ENCODE measurements around the gene NAV2.
"Not testable (repeated sequence)": the region's sequence is repeated elsewhere in the genome, so short reads cannot be mapped to it uniquely, and the experiment has no call there.

The NAV2 gene

DNA sequence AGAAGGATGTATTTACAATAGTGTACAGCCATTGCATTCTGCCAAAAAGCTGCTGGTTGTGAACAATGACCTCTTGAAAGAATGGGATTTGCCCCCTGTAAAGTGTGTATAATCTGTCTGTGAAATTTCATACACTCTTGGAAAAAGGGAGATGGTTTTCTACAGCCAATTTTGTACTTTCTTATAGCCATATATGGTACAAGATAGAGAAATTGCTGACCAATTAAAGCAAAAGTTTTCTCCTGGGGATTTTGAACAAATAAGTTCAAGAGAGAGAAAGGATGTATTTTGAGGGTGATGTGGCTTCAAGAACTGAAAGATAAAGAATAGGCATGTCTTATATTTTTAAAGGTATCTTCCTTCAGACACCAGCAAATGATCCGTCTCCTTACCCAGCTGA lies 211.0 kb downstream of the NAV2 start:
- TF ChIP-seq MAX (IDR thresholded peaks at IDR 0.05; ENCODE audit: low read depth, low read length): no peak
- TF ChIP-seq POLR2A (IDR thresholded peaks at IDR 0.05; ENCODE audit: extremely low read depth, insufficient read length): no peak
- no peak for TF ChIP-seq MYC (IDR thresholded peaks at IDR 0.05; ENCODE audit: low read depth, low read length)
- no peak for TF ChIP-seq CTCF (IDR thresholded peaks at IDR 0.05; ENCODE audit: low read depth, low read length)
- DNase-seq (ENCODE audit: low read depth): no peak
- H3K4me3 ChIP-seq (ENCODE audit: low read depth, low read length): no peak overlapping the region

DNA sequence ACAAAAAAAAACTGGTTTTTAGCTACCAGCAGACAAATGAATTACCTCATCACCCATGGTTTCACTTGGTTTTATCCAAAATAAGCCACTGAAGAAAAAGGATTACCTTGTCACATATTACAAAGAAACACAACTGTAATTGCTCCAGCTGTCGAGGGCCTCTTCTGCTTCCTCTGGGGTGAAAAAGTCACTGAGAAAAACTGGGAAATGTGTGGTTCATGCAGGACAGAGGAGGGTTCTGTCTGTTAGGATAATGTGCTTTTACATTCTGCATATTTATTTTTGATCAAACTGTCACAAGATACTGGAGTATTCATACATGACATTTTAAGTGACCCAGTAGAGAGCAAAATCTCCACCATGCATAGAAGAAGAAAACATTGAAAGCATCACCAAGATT lies 211.7 kb downstream of the NAV2 start:
- H3K4me3 ChIP-seq (ENCODE audit: low read depth, low read length): no peak overlapping the region
- DNase-seq (ENCODE audit: low read depth): no peak
- no peak for TF ChIP-seq CTCF (IDR thresholded peaks at IDR 0.05; ENCODE audit: low read depth, low read length)
- no peak for TF ChIP-seq MYC (IDR thresholded peaks at IDR 0.05; ENCODE audit: low read depth, low read length)
- no peak for TF ChIP-seq MAX (IDR thresholded peaks at IDR 0.05; ENCODE audit: low read depth, low read length)
- TF ChIP-seq POLR2A (IDR thresholded peaks at IDR 0.05; ENCODE audit: extremely low read depth, insufficient read length): no peak

- H3K4me3 ChIP-seq (ENCODE audit: low read depth, low read length): no peak overlapping the region
- DNase-seq (ENCODE audit: low read depth): no peak
- TF ChIP-seq POLR2A (IDR thresholded peaks at IDR 0.05; ENCODE audit: extremely low read depth, insufficient read length) (no peak), MYC (IDR thresholded peaks at IDR 0.05; ENCODE audit: low read depth, low read length) (no peak), CTCF (IDR thresholded peaks at IDR 0.05; ENCODE audit: low read depth, low read length) (no peak)
Measured at GRCh38 chr11:19924716-19925115, 212.1 kb downstream of the NAV2 start.

DNA sequence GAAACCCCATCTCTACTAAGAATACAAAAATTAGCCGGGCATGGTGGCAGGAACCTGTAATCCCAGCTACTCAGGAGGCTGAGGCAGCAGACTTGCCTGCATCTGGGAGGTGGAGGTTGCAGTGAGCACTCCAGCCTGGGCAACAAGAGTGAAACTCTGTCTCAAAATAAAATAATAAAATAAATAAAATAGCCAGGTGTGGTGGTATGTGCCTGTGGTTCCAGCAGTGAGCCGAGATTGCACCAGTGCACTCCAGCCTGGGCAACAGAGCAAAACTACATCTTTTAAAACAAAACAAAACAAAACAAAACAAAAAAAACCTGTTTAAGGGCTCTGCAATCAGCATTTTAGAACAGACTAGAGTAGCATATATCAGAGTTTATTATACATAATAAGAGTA lies 214.8 kb downstream of the NAV2 start:
- not testable (repeated sequence) for H3K4me3 ChIP-seq (ENCODE audit: low read depth, low read length); DNase-seq (ENCODE audit: low read depth)

DNA sequence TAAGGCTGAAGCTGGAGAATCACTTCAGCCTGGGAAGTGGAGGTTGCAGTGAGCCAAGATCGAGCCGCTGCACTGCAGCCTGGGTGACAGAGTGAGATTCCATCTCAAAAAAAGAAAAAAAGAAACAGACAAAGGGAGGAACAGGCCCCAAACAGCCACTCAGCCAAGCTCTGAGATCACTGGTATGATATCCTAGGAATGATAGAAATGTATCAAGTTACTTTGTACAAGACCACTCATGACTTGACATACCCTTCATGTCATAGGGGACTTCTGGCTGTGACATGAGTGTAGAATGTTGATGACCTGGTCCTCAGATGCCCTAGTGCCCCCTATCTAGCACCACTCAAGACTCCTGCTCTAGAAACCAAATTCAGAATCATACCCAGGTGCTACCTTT lies 216.5 kb downstream of the NAV2 start:
- no peak overlapping the region for H3K4me3 ChIP-seq (ENCODE audit: low read depth, low read length)
- TF ChIP-seq POLR2A (IDR thresholded peaks at IDR 0.05; ENCODE audit: extremely low read depth, insufficient read length) (no peak), MAX (IDR thresholded peaks at IDR 0.05; ENCODE audit: low read depth, low read length) (no peak), MYC (IDR thresholded peaks at IDR 0.05; ENCODE audit: low read depth, low read length) (no peak), CTCF (IDR thresholded peaks at IDR 0.05; ENCODE audit: low read depth, low read length) (no peak)
- no peak for DNase-seq (ENCODE audit: low read depth)

DNA sequence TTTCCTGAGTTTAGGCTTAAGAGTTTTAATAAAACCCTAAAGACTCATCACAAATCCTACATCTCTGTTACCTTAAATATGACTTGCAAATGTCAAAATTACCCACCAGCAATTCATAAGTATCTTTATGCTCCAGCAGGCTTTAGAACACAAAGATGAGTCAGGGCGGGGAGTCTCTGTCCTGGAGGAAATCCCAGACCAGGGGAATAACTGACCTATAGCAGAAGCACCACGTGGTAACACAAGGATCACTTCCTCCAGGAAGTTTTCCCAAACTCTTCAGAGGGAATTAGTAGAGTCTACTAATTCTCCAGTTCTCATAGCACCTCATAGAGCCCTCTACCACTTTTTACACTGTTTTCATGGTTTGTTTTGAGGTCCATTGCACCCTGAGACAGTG lies 217.0 kb downstream of the NAV2 start:
- H3K4me3 ChIP-seq (ENCODE audit: low read depth, low read length): no peak overlapping the region
- TF ChIP-seq POLR2A (IDR thresholded peaks at IDR 0.05; ENCODE audit: extremely low read depth, insufficient read length) (no peak), CTCF (IDR thresholded peaks at IDR 0.05; ENCODE audit: low read depth, low read length) (no peak), MYC (IDR thresholded peaks at IDR 0.05; ENCODE audit: low read depth, low read length) (no peak), MAX (IDR thresholded peaks at IDR 0.05; ENCODE audit: low read depth, low read length) (no peak)
- no peak for DNase-seq (ENCODE audit: low read depth)

Measured in NB4 (cell line).